WTC11 (cell line): ENCODE results near the gene MRTFB.

Source experiments
- CBFB ChIP-seq: sonication (generic); formaldehyde crosslinking; IDR thresholded peaks from 2 replicates; pipeline ENCODE4 v1.8.1; 2022; ENCODE audit warnings: mild to moderate bottlenecking, low read depth, missing genetic modification reagents
- CREM ChIP-seq: sonication (generic); formaldehyde crosslinking; IDR thresholded peaks from 2 replicates; pipeline ENCODE4 v1.8.1; 2022; ENCODE audit warnings: mild to moderate bottlenecking, missing genetic modification reagents, moderate library complexity
- ELF4 ChIP-seq: sonication (generic); formaldehyde crosslinking; IDR thresholded peaks from 2 replicates; pipeline ENCODE4 v1.8.1; 2022; ENCODE audit warnings: low read depth, mild to moderate bottlenecking, moderate library complexity, missing genetic modification reagents
- ESRRA ChIP-seq: sonication (generic); formaldehyde crosslinking; IDR thresholded peaks from 2 replicates; pipeline ENCODE4 v1.8.1; 2022; ENCODE audit warnings: mild to moderate bottlenecking, missing genetic modification reagents, borderline replicate concordance
- NFYB ChIP-seq: sonication (generic); formaldehyde crosslinking; conservative IDR thresholded peaks from 2 replicates; pipeline ENCODE4 v1.8.0; 2022; ENCODE audit warnings: low read depth, missing genetic modification reagents
- NR1H2 ChIP-seq: sonication (generic); formaldehyde crosslinking; IDR thresholded peaks from 2 replicates; pipeline ENCODE4 v1.9.0; 2021; ENCODE audit warnings: mild to moderate bottlenecking, moderate library complexity, missing genetic modification reagents
- TCF7 ChIP-seq: sonication (generic); formaldehyde crosslinking; IDR thresholded peaks from 2 replicates; pipeline ENCODE4 v1.8.0; 2022; ENCODE audit warnings: mild to moderate bottlenecking, low read depth, missing genetic modification reagents, moderate library complexity
- ZBTB21 ChIP-seq: sonication (generic); formaldehyde crosslinking; IDR thresholded peaks from 2 replicates; pipeline ENCODE4 v1.8.1; 2023; ENCODE audit warnings: mild to moderate bottlenecking, missing genetic modification reagents, borderline replicate concordance
- ZNF121 ChIP-seq: sonication (generic); formaldehyde crosslinking; IDR thresholded peaks from 2 replicates; pipeline ENCODE4 v1.8.0; 2023; ENCODE audit warnings: missing genetic modification reagents
- ZNF232 ChIP-seq: sonication (generic); formaldehyde crosslinking; IDR thresholded peaks from 2 replicates; pipeline ENCODE4 v1.8.0; 2022; ENCODE audit warnings: mild to moderate bottlenecking, missing genetic modification reagents
- ZNF416 ChIP-seq: fragments of 250-450 bp; sonication (Bioruptor Pico); IDR thresholded peaks from 2 replicates; pipeline ENCODE4 v1.9.0; 2021; ENCODE audit warnings: mild to moderate bottlenecking, inconsistent platforms
- TF ChIP-seq, protein P1 (sequence below): fragments of 200-600 bp; IDR thresholded peaks from 2 replicates; pipeline ENCODE4 v1.8.0; 2022; ENCODE audit warnings: antibody characterized with exemption
- TF ChIP-seq, protein P2 (sequence below): sonication (generic); formaldehyde crosslinking; IDR thresholded peaks from 2 replicates; pipeline ENCODE4 v1.8.0; 2022; ENCODE audit warnings: mild to moderate bottlenecking, missing genetic modification reagents
- TF ChIP-seq, protein P3 (sequence below): sonication (generic); formaldehyde crosslinking; IDR thresholded peaks from 2 replicates; pipeline ENCODE4 v1.8.0; 2022; ENCODE audit warnings: mild to moderate bottlenecking, missing genetic modification reagents

DNA sequence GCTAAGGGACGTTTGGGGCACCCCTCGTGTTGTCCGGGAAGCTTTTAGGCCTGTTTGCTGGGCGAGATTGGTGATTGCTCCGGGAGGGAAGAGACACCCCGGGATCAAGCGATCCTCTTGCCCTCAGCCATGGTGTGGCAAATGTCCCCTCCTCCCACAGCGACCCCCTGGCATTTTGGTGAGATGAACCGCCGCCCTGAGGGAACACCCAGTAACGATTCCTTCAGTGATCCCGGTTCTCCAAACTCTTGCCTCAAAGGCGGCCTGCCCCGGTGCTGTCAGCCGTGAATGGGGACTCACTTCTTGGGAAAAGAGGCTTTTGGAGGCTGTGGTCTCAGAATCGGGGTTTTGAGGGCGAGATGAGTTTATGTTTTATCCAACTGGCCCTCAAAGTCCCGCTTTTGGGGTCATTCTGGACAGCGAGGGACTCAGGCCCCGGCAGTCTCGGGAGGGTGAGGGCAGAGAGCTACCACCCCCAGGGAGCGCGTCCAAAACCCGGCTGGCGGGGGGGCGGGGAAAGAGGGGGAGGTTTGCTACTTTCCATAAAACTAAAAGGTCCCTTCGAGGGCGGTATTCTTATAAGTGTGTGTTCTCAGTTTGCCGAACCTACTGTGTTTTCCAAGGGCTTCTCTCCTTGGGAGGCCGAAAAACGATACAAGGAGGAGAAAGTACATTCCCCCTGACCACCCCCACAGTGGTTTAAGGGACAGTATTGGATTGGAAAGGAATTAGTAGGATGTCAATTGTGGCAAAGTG lies 232.7 kb downstream of the MRTFB start:
- TF ChIP-seq, protein P1, sequence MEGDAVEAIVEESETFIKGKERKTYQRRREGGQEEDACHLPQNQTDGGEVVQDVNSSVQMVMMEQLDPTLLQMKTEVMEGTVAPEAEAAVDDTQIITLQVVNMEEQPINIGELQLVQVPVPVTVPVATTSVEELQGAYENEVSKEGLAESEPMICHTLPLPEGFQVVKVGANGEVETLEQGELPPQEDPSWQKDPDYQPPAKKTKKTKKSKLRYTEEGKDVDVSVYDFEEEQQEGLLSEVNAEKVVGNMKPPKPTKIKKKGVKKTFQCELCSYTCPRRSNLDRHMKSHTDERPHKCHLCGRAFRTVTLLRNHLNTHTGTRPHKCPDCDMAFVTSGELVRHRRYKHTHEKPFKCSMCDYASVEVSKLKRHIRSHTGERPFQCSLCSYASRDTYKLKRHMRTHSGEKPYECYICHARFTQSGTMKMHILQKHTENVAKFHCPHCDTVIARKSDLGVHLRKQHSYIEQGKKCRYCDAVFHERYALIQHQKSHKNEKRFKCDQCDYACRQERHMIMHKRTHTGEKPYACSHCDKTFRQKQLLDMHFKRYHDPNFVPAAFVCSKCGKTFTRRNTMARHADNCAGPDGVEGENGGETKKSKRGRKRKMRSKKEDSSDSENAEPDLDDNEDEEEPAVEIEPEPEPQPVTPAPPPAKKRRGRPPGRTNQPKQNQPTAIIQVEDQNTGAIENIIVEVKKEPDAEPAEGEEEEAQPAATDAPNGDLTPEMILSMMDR, result no peak
- no peak for TF ChIP-seq ZNF121 (CRISPR knock-in tag)
- TF ChIP-seq, protein P2, sequence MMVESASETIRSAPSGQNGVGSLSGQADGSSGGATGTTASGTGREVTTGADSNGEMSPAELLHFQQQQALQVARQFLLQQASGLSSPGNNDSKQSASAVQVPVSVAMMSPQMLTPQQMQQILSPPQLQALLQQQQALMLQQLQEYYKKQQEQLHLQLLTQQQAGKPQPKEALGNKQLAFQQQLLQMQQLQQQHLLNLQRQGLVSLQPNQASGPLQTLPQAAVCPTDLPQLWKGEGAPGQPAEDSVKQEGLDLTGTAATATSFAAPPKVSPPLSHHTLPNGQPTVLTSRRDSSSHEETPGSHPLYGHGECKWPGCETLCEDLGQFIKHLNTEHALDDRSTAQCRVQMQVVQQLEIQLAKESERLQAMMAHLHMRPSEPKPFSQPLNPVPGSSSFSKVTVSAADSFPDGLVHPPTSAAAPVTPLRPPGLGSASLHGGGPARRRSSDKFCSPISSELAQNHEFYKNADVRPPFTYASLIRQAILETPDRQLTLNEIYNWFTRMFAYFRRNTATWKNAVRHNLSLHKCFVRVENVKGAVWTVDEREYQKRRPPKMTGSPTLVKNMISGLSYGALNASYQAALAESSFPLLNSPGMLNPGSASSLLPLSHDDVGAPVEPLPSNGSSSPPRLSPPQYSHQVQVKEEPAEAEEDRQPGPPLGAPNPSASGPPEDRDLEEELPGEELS (CRISPR knock-in tag), result no peak
- no peak for TF ChIP-seq ESRRA (CRISPR knock-in tag)
- no peak for TF ChIP-seq ZNF232 (CRISPR knock-in tag)
- no peak for TF ChIP-seq CBFB (CRISPR knock-in tag)
- no peak for TF ChIP-seq ZBTB21 (CRISPR knock-in tag)
- TF ChIP-seq NFYB (CRISPR knock-in tag), result no peak
- TF ChIP-seq, protein P3, sequence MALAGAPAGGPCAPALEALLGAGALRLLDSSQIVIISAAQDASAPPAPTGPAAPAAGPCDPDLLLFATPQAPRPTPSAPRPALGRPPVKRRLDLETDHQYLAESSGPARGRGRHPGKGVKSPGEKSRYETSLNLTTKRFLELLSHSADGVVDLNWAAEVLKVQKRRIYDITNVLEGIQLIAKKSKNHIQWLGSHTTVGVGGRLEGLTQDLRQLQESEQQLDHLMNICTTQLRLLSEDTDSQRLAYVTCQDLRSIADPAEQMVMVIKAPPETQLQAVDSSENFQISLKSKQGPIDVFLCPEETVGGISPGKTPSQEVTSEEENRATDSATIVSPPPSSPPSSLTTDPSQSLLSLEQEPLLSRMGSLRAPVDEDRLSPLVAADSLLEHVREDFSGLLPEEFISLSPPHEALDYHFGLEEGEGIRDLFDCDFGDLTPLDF (CRISPR knock-in tag), result no peak
- no peak for TF ChIP-seq NR1H2 (CRISPR knock-in tag)
- TF ChIP-seq ELF4 (CRISPR knock-in tag), result no peak
- TF ChIP-seq CREM, result no peak
- no peak for TF ChIP-seq TCF7 (CRISPR knock-in tag)
- no peak for TF ChIP-seq ZNF416 (CRISPR knock-in tag)
